ENCODE data around the gene KICS2.
"Not testable (repeated sequence)": the region's sequence is repeated elsewhere in the genome, so short reads cannot be mapped to it uniquely, and the experiment has no call there.

Gene KICS2

GRCh38 chr12:64222009-64222765, at the start of gene KICS2:
Gene KICS2, minus strand, starts transcription at chr12:64222296. Its CDS starts 59 bp downstream, at chr12:64222237.
- DNase-seq: peak; percentile 92 to 94

GRCh38 chr12:64270411-64270810, 48.3 kb upstream of the KICS2 start:
- no peak for DNase-seq

GRCh38 chr12:64269161-64269560, 47.1 kb upstream of the KICS2 start:
- DNase-seq: no peak

- no peak for DNase-seq
These were observed 46.3 kb upstream of the KICS2 start for GRCh38 chr12:64268409-64268808.

GRCh38 chr12:64265839-64266238, 43.7 kb upstream of the KICS2 start:
- no peak for DNase-seq

GRCh38 chr12:64261813-64262212, 39.7 kb upstream of the KICS2 start:
- DNase-seq: no peak

GRCh38 chr12:64258576-64258975, 36.5 kb upstream of the KICS2 start:
- DNase-seq: no peak

- peak; percentile 52 to 87 for DNase-seq
These were observed 34.2 kb upstream of the KICS2 start for GRCh38 chr12:64256166-64256800.

GRCh38 chr12:64255249-64255648, 33.2 kb upstream of the KICS2 start:
- no peak for DNase-seq

- no peak for DNase-seq
These were observed 31.3 kb upstream of the KICS2 start for GRCh38 chr12:64253356-64253755.

- DNase-seq: peak; percentile 58 to 83
These were observed 30.6 kb upstream of the KICS2 start for GRCh38 chr12:64252681-64253080.

GRCh38 chr12:64243809-64244208, 21.7 kb upstream of the KICS2 start:
- no peak for DNase-seq

- DNase-seq: no peak
These were observed 18.7 kb upstream of the KICS2 start for GRCh38 chr12:64240781-64241180.

- DNase-seq: no peak
These were observed 15.3 kb upstream of the KICS2 start for GRCh38 chr12:64237382-64237781.

- DNase-seq: no peak
These were observed 14.5 kb upstream of the KICS2 start for GRCh38 chr12:64236549-64236948.

GRCh38 chr12:64232196-64232595, 10.1 kb upstream of the KICS2 start:
- no peak for DNase-seq

- no peak for DNase-seq
These were observed 7.7 kb upstream of the KICS2 start for GRCh38 chr12:64229796-64230195.

GRCh38 chr12:64229240-64229639, 7.1 kb upstream of the KICS2 start:
- DNase-seq: no peak

- DNase-seq: peak; percentile 45 to 63
These were observed 3.5 kb upstream of the KICS2 start for GRCh38 chr12:64225626-64226025.

- DNase-seq: peak; percentile 64 to 75
These were observed 466 bp downstream of the KICS2 start for GRCh38 chr12:64221651-64222008.

- no peak for DNase-seq
These were observed 2.0 kb downstream of the KICS2 start for GRCh38 chr12:64220046-64220445.

- DNase-seq: no peak
These were observed 3.0 kb downstream of the KICS2 start for GRCh38 chr12:64219145-64219544.

- DNase-seq: no peak
These were observed 3.5 kb downstream of the KICS2 start for GRCh38 chr12:64218597-64218996.

- DNase-seq: not testable (repeated sequence)
These were observed 4.5 kb downstream of the KICS2 start for GRCh38 chr12:64217643-64218042.

- no peak for DNase-seq
These were observed 5.9 kb downstream of the KICS2 start for GRCh38 chr12:64216239-64216638.
